Activated effector memory CD4-positive, alpha-beta T cell treated with anti-CD3 and anti-CD28 coated beads, Interleukin-2, amount 50 U/mL, for 16 hours (primary cell): ENCODE data around the gene CD37.
"Not testable (repeated sequence)": the region's sequence is repeated elsewhere in the genome, so short reads cannot be mapped to it uniquely, and the experiment has no call there.

Experiments used
- DNase-seq: peaks from one replicate; pipeline ENCODE4 v3.0.0-alpha.2; 2020

The CD37 gene, protein sequence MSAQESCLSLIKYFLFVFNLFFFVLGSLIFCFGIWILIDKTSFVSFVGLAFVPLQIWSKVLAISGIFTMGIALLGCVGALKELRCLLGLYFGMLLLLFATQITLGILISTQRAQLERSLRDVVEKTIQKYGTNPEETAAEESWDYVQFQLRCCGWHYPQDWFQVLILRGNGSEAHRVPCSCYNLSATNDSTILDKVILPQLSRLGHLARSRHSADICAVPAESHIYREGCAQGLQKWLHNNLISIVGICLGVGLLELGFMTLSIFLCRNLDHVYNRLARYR

GRCh38 chr19:49335071-49335783 lies at the start of gene CD37:
Gene CD37 (plus strand): TSS chr19:49335406. CDS start chr19:49335541, 135 bp downstream.
- peak; percentile 84 for DNase-seq

- DNase-seq, result no peak
Measured at GRCh38 chr19:49287141-49287770, 48.0 kb upstream of the CD37 start.

DNA sequence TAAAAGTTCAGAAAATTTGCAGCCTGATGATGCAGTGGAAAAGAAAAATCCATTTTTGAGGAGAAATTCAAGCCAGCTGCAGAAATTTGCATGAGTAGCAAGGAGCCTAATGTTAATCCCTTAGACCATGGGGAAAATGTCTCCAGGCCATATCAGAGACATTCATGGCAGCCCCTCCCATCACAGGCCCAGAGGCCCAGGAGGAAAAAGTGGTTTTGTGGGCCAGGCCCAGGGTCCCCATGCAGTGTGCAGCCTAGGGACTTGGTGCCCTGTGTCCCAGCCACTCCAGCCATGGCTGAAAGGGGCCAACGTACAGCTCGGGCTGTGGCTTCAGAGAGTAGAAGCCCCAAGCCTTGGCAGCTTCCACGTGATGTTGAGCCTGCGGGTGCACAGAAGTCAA lies 47.0 kb upstream of the CD37 start:
- not testable (repeated sequence) for DNase-seq

DNA sequence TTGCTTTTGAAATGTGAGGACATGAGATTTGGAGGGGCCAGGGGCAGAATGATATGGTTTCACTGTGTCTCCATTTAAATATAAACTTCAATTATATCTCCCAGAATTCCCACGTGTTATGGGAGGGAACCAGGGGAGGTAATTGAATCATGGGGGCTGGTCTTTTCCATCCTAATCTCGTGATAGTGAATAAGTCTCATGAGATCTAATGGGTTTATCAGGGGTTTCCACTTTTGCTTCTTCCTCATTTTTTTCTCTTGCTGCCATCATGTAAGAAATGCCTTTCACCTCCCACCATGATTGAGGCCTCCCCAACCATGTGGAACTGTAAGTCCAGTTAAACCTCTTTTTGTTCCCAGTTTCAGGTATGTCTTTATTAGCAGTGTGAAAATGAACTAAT lies 45.9 kb upstream of the CD37 start:
- DNase-seq, result not testable (repeated sequence)

DNA sequence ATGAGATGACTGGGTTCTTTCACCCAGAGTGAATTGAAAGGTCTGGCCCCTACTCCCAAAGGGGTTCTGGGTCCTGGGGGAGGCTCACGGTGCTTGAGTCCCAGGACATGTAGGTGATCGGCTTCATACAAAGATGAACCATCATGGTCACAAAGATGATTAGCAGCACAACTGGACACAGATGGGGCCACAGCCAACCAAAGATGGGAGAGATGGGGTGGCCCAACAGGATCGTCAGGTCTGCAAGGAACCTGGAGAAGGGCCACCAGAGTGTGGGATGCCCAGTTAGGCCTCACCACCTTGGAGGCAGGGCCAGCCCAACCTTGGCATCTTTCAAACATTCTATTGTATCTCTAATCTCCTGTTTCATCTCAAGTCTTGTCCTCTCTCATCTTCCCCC lies 44.7 kb upstream of the CD37 start:
- no peak for DNase-seq

GRCh38 chr19:49294401-49294800 lies 40.8 kb upstream of the CD37 start:
- DNase-seq, result no peak

DNA sequence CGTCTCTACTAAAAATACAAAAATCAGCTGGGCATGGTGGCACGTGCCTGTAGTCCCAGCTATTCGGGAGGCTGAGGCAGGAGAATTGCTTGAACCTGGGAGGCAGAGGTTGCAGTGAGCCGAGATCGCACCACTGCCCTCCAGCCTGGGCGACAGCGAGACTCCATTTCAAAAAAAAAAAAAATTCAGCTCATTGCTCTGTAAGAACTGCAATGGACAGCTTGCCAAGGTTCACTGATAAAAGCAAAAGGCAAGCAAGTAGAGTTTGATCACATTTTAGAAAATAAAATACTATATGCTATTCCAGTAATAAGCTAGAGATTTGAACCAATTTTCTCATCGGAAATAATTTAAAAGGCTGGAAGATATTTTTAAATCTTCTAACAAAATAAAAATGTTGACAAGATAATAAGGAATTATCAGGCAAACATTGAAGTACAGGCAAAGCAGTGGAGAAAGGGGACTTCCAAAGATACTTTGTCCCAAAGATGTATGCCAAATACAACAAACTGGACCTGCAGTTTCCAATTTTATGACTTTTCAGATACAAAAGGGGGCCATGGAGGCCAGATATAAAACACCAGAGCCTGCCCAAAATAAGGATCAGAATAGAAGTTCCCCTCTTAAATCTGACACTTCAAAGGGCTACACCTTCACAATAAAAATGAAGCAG lies 39.9 kb upstream of the CD37 start:
- DNase-seq, result no peak

DNA sequence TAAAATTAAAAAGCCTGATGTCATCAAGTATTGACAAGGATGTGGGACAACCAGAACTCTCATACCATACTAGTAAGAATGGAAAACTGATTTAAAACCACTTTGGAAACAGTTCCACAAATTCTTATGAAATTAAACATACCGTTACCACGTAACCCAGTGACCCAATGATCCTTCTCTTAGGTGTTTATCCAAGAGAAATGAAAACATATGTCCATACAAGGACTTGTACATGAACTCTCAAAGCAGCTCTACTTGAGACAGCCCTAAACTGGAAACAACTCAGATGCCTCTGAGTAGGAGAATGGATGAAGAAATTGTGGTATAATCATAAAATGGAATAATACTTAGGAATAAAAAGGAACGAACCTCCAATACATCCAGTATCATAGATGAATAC lies 37.8 kb upstream of the CD37 start:
- DNase-seq, result no peak

- DNase-seq, result not testable (repeated sequence)
Measured at GRCh38 chr19:49298653-49299052, 36.6 kb upstream of the CD37 start.

DNA sequence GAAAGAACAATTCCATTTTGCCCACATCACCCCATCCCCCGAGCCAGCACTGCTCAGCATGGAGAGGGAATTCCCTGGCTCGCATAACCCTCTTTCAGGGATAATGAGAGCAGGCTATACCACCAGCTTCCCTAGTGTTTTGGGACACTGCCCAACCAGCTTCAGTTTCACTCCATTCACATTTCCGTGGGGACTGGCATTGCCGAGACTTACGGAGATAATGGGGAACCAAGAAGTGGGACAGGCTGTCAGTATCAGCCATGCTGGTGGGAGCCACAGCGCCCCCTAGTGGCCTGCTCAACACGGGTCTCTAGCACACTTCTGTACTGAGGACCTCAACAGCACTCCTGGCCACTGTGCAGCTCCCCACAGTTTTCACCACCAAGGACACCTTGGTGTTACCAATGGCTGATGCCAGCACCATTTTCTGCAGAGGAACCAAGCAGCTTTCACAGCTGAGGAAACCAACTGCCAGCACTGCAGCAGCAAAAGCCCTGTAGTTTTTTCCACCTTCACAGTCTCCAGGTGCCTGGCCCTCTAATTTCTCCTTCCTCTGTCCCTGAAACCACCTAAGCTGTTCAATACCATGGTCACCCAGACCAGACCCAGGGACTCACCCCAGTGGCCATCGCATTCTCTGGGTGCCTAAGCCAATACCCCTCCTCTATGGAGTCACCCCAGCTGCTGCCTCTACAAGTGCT lies 33.9 kb upstream of the CD37 start:
- peak; percentile 94 for DNase-seq

DNA sequence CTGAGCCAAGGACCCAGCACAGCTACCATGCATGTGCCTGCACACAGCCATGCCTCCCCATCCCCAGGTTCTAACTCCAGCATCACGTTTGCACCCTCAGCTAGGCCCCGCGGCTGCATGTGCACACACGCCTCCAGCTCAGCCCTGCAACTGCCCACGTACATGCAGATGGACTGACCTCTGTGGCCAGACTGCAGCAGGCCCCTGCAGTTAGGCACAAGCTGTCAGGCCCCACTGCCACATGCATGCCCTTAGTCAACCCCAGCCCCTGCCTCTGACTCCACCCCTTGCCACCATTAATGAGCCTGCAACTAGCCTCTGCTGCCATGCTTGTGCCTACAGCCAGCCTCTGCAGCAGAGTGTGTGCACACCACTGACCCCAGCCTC lies 33.3 kb upstream of the CD37 start:
- no peak for DNase-seq

DNA sequence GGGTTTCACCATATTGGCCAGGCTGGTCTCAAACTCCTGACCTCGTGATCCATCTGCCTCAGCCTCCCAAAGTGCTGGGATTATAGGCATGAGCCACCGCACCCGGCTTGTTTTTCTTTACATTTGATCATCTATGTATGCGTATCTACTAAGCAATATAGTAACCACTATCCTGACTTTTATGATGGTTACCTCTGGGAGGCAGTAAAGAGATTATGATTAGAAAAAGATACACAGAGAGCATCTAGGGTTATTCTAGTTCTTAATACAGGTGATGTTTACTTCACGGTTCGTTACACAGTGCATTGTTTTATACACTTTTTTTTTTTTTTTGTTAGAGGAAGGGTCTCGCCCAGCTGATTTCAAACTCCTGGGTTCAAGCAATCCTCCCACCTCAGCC lies 28.5 kb upstream of the CD37 start:
- not testable (repeated sequence) for DNase-seq

- DNase-seq, result no peak
Measured at GRCh38 chr19:49309087-49309486, 26.1 kb upstream of the CD37 start.

DNA sequence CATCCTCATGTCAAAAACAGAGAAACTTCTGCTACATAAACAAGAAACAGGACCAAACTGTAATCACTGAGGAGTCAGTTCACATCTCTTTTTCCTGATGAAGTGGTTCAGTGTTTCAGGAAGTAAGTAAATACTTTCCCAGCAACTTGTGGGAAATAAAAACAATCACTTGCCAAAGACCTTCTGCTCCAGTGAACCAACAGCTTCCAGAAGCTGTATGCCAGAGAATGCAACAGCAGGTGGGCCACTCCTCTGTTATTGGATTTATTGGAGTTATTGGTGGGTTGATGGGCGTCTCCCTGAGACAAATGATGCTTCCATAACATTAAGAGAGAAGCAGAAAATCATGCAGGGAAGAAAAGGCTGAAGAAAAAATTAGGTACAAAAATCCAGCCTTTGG lies 20.1 kb upstream of the CD37 start:
- DNase-seq, result no peak

DNA sequence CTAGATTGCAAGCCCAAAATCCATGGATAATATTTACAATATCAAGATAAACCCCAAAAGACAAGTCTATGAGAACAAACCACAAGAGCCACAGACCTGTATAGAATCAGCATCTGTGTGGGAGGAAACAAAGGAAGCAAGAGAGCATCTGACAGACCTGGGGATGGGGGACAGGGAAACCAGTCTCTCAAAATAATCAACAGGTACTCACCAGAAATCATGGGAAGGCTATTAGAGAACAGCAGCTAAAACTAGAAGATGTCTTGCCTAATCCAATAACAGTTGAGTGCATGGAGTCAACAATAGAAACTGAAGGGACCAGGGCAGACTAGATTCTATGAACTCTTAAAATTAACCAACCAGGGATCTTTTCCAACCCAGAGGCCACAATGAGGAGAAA lies 18.9 kb upstream of the CD37 start:
- no peak for DNase-seq

GRCh38 chr19:49318296-49318695 lies 16.9 kb upstream of the CD37 start:
- no peak for DNase-seq

GRCh38 chr19:49324801-49325576 lies 10.2 kb upstream of the CD37 start, which contains the start of gene SLC6A16:
Gene SLC6A16 (minus strand): TSS chr19:49325191. CDS start chr19:49311347, 13,844 bp downstream.
- peak; percentile 54 for DNase-seq

- DNase-seq, result not testable (repeated sequence)
Measured at GRCh38 chr19:49325756-49326155, 9.4 kb upstream of the CD37 start.

GRCh38 chr19:49326165-49326704 lies 9.0 kb upstream of the CD37 start:
- no peak for DNase-seq

GRCh38 chr19:49327878-49328544 lies 7.2 kb upstream of the CD37 start:
- peak; percentile 78 for DNase-seq

- DNase-seq, result no peak
Measured at GRCh38 chr19:49328741-49329140, 6.5 kb upstream of the CD37 start.
